Measurements from ENCODE around the gene PIGS. TPM values are rescaled to one million over a fixed set of nuclear protein-coding genes. Genes with fewer than 3 reads are reported as not detected.
A peak's percentile ranks its signal among the peaks of the same experiment; 100 is the strongest.

PIGS gene
- total RNA-seq, 1 experiment from 2014 or later = 64.2 TPM

DNA sequence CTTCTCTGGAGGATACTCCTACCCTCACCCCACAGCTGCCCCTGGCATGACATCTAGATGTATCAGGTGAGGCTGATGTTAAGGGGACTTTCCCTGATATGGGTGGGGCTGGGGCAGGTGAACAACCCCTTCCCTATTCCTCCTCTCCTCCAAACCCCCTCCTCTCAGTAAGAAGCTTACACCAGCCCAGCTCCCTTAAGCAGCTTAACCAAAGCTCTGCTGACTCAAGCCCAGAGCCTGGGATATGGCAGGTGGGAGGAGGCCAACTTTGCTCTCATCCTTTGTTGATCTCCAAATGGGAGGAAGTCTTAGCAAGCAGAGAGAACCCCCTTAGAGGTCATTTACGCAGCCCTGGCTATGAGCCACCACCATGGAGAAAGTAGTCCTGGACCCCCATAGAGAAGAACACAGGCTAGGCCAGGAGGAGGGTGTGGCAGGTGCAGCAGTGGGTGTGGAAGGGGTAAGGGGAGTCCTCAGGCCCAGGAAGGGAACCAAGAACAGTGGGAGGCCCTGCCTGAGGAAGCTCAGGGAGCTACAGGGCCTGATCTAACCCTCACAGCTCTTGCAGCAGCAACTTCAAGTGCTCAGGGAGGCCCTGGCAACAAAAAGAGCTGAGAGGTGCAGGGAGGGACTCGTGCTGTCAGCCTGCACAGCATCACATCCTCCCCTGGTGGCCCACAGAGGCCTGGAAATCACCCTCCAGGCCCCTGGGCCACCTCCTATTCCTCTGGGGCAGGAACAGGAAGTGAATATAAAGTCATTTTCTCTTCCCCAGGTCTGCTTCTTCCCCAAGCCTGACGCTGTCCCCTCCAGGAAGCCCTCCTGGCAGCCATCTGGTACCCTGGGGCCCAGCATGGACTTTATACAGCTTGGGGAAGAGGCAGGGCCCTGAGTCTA is 21.8 kb downstream of the PIGS start:
- BruUV-seq (replicated peaks) = no TSS peak

DNA sequence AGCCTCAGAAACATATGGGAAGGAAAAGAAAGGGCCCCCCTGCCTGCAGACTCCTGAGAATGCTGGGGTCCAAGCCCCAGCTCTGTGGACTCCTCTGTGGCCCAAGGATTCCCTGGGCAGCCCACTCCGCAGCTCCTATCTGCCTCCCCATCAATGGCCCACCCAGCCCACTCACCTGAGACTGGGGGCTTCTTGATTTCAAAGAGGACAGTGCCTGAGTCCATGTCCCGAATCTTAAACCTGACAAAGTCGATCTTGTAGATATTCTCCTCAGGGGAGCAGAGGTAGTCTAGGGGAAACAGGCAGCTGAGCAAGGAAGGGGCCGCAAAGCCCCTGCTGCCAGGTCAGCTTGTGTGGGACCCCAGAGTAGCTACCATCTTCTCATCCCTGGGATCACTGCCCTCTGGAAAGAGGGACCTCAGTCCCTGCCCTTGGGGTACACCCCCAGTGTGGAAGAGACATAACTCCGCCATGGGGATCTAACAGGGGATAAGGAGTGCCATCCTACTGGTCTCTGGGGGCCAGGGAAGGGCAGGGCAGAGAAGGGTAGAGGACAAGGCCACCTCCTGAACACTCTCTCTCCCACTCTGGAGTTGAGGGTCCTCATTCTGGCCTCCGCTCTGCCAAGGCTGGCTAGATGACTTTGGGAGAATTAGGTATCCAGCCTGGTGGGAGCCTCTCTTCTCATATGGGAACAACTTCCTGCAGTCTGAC is 22.8 kb downstream of the PIGS start:
- Histone ChIP-seq H3K36me3 (ENCODE audit: low read depth) (no peaks in the 10 kb centered on the region), H3K27me3 (ENCODE audit: insufficient read depth, low read depth) (no peaks in the 10 kb centered on the region), H3K4me1 (replicated peaks; ENCODE audit: insufficient read depth) (peaks cover 7% of the 10 kb centered on the region; the same call in 1 of the 2 replicates), H3K9me2 (ENCODE audit: insufficient read depth) (no peaks in the 10 kb centered on the region), H2AFZ (no peak overlapping the region), H3K4me2 (no peak overlapping the region), H3K27ac (no peak overlapping the region), H3K79me2 (ENCODE audit: low read depth) (peaks cover 5% of the 10 kb centered on the region; the same call in 1 of the 2 replicates), H3K9me3 (ENCODE audit: insufficient read depth, low read depth) (no peaks in the 10 kb centered on the region), H4K20me1 (ENCODE audit: insufficient read depth) (peaks cover 8% of the 10 kb centered on the region), H3K4me3 (no peak overlapping the region), H3F3A (ENCODE audit: insufficient read depth, low read depth) (peaks cover 7% of the 10 kb centered on the region; the same call in 1 of the 2 replicates)
- no TSS peak for BruUV-seq (replicated peaks)
- TF ChIP-seq, protein P1, sequence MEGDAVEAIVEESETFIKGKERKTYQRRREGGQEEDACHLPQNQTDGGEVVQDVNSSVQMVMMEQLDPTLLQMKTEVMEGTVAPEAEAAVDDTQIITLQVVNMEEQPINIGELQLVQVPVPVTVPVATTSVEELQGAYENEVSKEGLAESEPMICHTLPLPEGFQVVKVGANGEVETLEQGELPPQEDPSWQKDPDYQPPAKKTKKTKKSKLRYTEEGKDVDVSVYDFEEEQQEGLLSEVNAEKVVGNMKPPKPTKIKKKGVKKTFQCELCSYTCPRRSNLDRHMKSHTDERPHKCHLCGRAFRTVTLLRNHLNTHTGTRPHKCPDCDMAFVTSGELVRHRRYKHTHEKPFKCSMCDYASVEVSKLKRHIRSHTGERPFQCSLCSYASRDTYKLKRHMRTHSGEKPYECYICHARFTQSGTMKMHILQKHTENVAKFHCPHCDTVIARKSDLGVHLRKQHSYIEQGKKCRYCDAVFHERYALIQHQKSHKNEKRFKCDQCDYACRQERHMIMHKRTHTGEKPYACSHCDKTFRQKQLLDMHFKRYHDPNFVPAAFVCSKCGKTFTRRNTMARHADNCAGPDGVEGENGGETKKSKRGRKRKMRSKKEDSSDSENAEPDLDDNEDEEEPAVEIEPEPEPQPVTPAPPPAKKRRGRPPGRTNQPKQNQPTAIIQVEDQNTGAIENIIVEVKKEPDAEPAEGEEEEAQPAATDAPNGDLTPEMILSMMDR (conservative IDR thresholded peaks at IDR 0.05) = peak; percentile 21; the same call in 1 of the 2 replicates
- no peak for TF ChIP-seq EZH2 (IDR thresholded peaks at IDR 0.05; ENCODE audit: low read depth)
- CTCF ChIA-PET = interaction anchor here (0.5 kb wide), 1 partner anchor 749 kb away, joined by 10 read pairs; no protein-coding TSS in a partner anchor
- intact Hi-C loops (cut with micrococcal nuclease; ENCODE audit: unreplicated experiment) = loop anchor here (2.0 kb wide), 1 partner anchor 64 kb away; no protein-coding TSS in a partner anchor
- POLR2A ChIA-PET (ENCODE audit: unreplicated experiment) = interaction anchor here (0.6 kb wide), 1 partner anchor 501 kb away, joined by 3 read pairs; no protein-coding TSS in a partner anchor
- DNase-seq = no peak

More for the DNA sequence above, 21.8 kb downstream of the PIGS start:
- peaks cover 5% of the 10 kb centered on the region; the same call in 1 of the 2 replicates for H3K79me2 ChIP-seq (ENCODE audit: low read depth)
- intact Hi-C loops (cut with micrococcal nuclease; ENCODE audit: unreplicated experiment) = loop anchor here (2.0 kb wide), 1 partner anchor 63 kb away; no protein-coding TSS in a partner anchor
- peaks cover 7% of the 10 kb centered on the region; the same call in 1 of the 2 replicates for H3K4me1 ChIP-seq (replicated peaks; ENCODE audit: insufficient read depth)
- H3K36me3 ChIP-seq (ENCODE audit: low read depth) = no peaks in the 10 kb centered on the region
- H2AFZ ChIP-seq = no peak overlapping the region
- no peaks in the 10 kb centered on the region for H3K9me3 ChIP-seq (ENCODE audit: insufficient read depth, low read depth)
- DNase-seq = no peak
- peaks cover 8% of the 10 kb centered on the region for H4K20me1 ChIP-seq (ENCODE audit: insufficient read depth)
- no peak overlapping the region for H3K4me3 ChIP-seq
- peaks cover 7% of the 10 kb centered on the region; the same call in 1 of the 2 replicates for H3F3A ChIP-seq (ENCODE audit: insufficient read depth, low read depth)
- CTCF ChIA-PET = no interaction called here
- no peak overlapping the region for H3K27ac ChIP-seq
- no peaks in the 10 kb centered on the region for H3K9me2 ChIP-seq (ENCODE audit: insufficient read depth)
- POLR2A ChIA-PET (ENCODE audit: unreplicated experiment) = interaction anchor here (0.6 kb wide), 1 partner anchor 500 kb away, joined by 3 read pairs; no protein-coding TSS in a partner anchor
- no peaks in the 10 kb centered on the region for H3K27me3 ChIP-seq (ENCODE audit: insufficient read depth, low read depth)
- no peak overlapping the region for H3K4me2 ChIP-seq
- TF ChIP-seq EZH2 (IDR thresholded peaks at IDR 0.05; ENCODE audit: low read depth) = no peak
- TF ChIP-seq, protein P1 (conservative IDR thresholded peaks at IDR 0.05) = no peak

Data from PC-9 (cell line).